WTC11 (cell line): ENCODE measurements around the gene KCNT2. TPM values are rescaled to one million over a fixed set of nuclear protein-coding genes. Genes with fewer than 3 reads are reported as not detected.

Experiments used
- ATAC-seq: fragments of 200-7000 bp; cut with Tn5 transposase; 2 replicates; pipeline ENCODE4 v1.10.0; 2021; ENCODE audit warnings: mild to moderate bottlenecking, moderate library complexity
- CTCF ChIA-PET: fragments of 300-600 bp; sonication (Branson Sonifier 250); formaldehyde crosslinking; loops from one replicate; lab custom pipeline; 2021; ENCODE audit warnings: antibody characterized with exemption; lab: Charles Lee
- POLR2A ChIA-PET: fragments of 350-600 bp; sonication (Branson Sonifier 250); formaldehyde crosslinking; loops from one replicate; lab custom pipeline; 2021; ENCODE audit warnings: antibody characterized with exemption; lab: Charles Lee
- DNase-seq: peaks from one replicate; pipeline ENCODE4 v3.0.0; 2021; ENCODE audit warnings: low spot score
- H3K27ac Mint-ChIP-seq: 2 replicates; pipeline ENCODE4 v1.8.0; 2021; ENCODE audit warnings: mixed read lengths
- H3K27me3 Mint-ChIP-seq: 2 replicates; pipeline ENCODE4 v1.8.0; 2021; ENCODE audit warnings: low read depth, mild to moderate bottlenecking, moderate library complexity, mixed read lengths
- H3K36me3 Mint-ChIP-seq: 2 replicates; pipeline ENCODE4 v1.8.0; 2021; ENCODE audit warnings: mixed read lengths
- H3K4me1 Mint-ChIP-seq: 2 replicates; pipeline ENCODE4 v1.8.0; 2022; ENCODE audit warnings: mixed read lengths
- H3K4me3 Mint-ChIP-seq: 2 replicates; pipeline ENCODE4 v1.8.0; 2021; ENCODE audit warnings: mild to moderate bottlenecking, moderate library complexity, mixed read lengths
- H3K9me3 Mint-ChIP-seq: 2 replicates; pipeline ENCODE4 v1.8.0; 2021; ENCODE audit warnings: mixed read lengths
- CREB1 ChIP-seq: sonication (generic); formaldehyde crosslinking; IDR thresholded peaks from 2 replicates; pipeline ENCODE4 v1.8.0; 2023; ENCODE audit warnings: mild to moderate bottlenecking, missing genetic modification reagents
- CREM ChIP-seq: sonication (generic); formaldehyde crosslinking; IDR thresholded peaks from 2 replicates; pipeline ENCODE4 v1.8.1; 2022; ENCODE audit warnings: mild to moderate bottlenecking, missing genetic modification reagents, moderate library complexity
- CTCF ChIP-seq: fragments of 200-600 bp; IDR thresholded peaks from 2 replicates; pipeline ENCODE4 v1.8.0; 2022; ENCODE audit warnings: antibody characterized with exemption
- E2F1 ChIP-seq: sonication (generic); formaldehyde crosslinking; IDR thresholded peaks from 2 replicates; pipeline ENCODE4 v1.8.0; 2022; ENCODE audit warnings: mild to moderate bottlenecking, missing genetic modification reagents
- E2F4 ChIP-seq: sonication (generic); formaldehyde crosslinking; IDR thresholded peaks from 2 replicates; pipeline ENCODE4 v1.8.1; 2022; ENCODE audit warnings: low read depth, mild to moderate bottlenecking, moderate library complexity, missing genetic modification reagents, borderline replicate concordance
- ELF4 ChIP-seq: sonication (generic); formaldehyde crosslinking; IDR thresholded peaks from 2 replicates; pipeline ENCODE4 v1.8.1; 2022; ENCODE audit warnings: low read depth, mild to moderate bottlenecking, moderate library complexity, missing genetic modification reagents
- EMX1 ChIP-seq: fragments of 250-450 bp; sonication (Bioruptor Pico); IDR thresholded peaks from 2 replicates; pipeline ENCODE4 v1.8.0; 2021; ENCODE audit warnings: mild to moderate bottlenecking
- FOXK1 ChIP-seq: sonication (generic); formaldehyde crosslinking; IDR thresholded peaks from 2 replicates; pipeline ENCODE4 v1.8.0; 2022; ENCODE audit warnings: mild to moderate bottlenecking, moderate library complexity, missing genetic modification reagents
- FOXP4 ChIP-seq: sonication (generic); formaldehyde crosslinking; IDR thresholded peaks from 2 replicates; pipeline ENCODE4 v1.8.0; 2022; ENCODE audit warnings: mild to moderate bottlenecking, missing genetic modification reagents
- IRF1 ChIP-seq: sonication (generic); formaldehyde crosslinking; IDR thresholded peaks from 2 replicates; pipeline ENCODE4 v1.8.0; 2023; ENCODE audit warnings: missing genetic modification reagents
- JUN ChIP-seq: sonication (generic); formaldehyde crosslinking; IDR thresholded peaks from 2 replicates; pipeline ENCODE4 v1.8.0; 2023; ENCODE audit warnings: mild to moderate bottlenecking, missing genetic modification reagents
- MXD4 ChIP-seq: fragments of 250-450 bp; sonication (Bioruptor Pico); IDR thresholded peaks from 2 replicates; pipeline ENCODE4 v1.8.0; 2021; ENCODE audit warnings: mild to moderate bottlenecking, moderate library complexity, borderline replicate concordance
- NFYB ChIP-seq: sonication (generic); formaldehyde crosslinking; conservative IDR thresholded peaks from 2 replicates; pipeline ENCODE4 v1.8.0; 2022; ENCODE audit warnings: low read depth, missing genetic modification reagents
- STAT6 ChIP-seq: sonication (generic); formaldehyde crosslinking; conservative IDR thresholded peaks from 2 replicates; pipeline ENCODE4 v1.8.1; 2023; ENCODE audit warnings: mild to moderate bottlenecking, low read depth, missing genetic modification reagents, moderate library complexity
- TCF7 ChIP-seq: sonication (generic); formaldehyde crosslinking; IDR thresholded peaks from 2 replicates; pipeline ENCODE4 v1.8.0; 2022; ENCODE audit warnings: mild to moderate bottlenecking, low read depth, missing genetic modification reagents, moderate library complexity
- TEAD1 ChIP-seq: sonication (generic); formaldehyde crosslinking; IDR thresholded peaks from 2 replicates; pipeline ENCODE4 v1.8.0; 2022; ENCODE audit warnings: mild to moderate bottlenecking, missing genetic modification reagents
- ZNF138 ChIP-seq: sonication (generic); formaldehyde crosslinking; conservative IDR thresholded peaks from 2 replicates; pipeline ENCODE4 v1.8.1; 2022; ENCODE audit warnings: mild to moderate bottlenecking, moderate library complexity, missing genetic modification reagents
- ZNF232 ChIP-seq: sonication (generic); formaldehyde crosslinking; IDR thresholded peaks from 2 replicates; pipeline ENCODE4 v1.8.0; 2022; ENCODE audit warnings: mild to moderate bottlenecking, missing genetic modification reagents
- ZNF396 ChIP-seq: fragments of 250-450 bp; sonication (Bioruptor Pico); IDR thresholded peaks from 2 replicates; pipeline ENCODE4 v1.8.0; 2021; ENCODE audit warnings: mild to moderate bottlenecking, moderate library complexity, borderline replicate concordance
- ZNF423 ChIP-seq: fragments of 250-450 bp; sonication (Bioruptor Pico); IDR thresholded peaks from 2 replicates; pipeline ENCODE4 v2.1.2; 2022; ENCODE audit warnings: mild to moderate bottlenecking, moderate library complexity
- ZNF425 ChIP-seq: fragments of 250-450 bp; sonication (Bioruptor Pico); conservative IDR thresholded peaks from 2 replicates; pipeline ENCODE4 v1.9.0; 2021; ENCODE audit warnings: mild to moderate bottlenecking
- ZNF512 ChIP-seq: sonication (generic); formaldehyde crosslinking; IDR thresholded peaks from 2 replicates; pipeline ENCODE4 v1.8.1; 2022; ENCODE audit warnings: missing genetic modification reagents, borderline replicate concordance
- total RNA-seq: library from RNA; stranded (reverse); gene quantifications from 3 replicates; pipeline ENCODE4 v1.2.3, GENCODE V29; 2021

Gene KCNT2
- total RNA-seq, 1 experiment from 2014 or later, result 11.6 TPM

GRCh38 chr1:196501760-196502428, 106.3 kb downstream of the KCNT2 start:
- ChIA-PET POLR2A (no interaction called here), CTCF (no interaction called here)
- Mint-ChIP-seq H3K4me3 (no peak overlapping the region), H3K27ac (no peak overlapping the region), H3K4me1 (peaks cover 14% of the 10 kb centered on the region), H3K9me3 (peaks cover 11% of the 10 kb centered on the region; the same call in 1 of the 2 replicates), H3K36me3 (peaks cover 14% of the 10 kb centered on the region), H3K27me3 (no peaks in the 10 kb centered on the region)
- DNase-seq (no peak), ATAC-seq (no peak)
- TF ChIP-seq JUN (no peak), STAT6 (CRISPR knock-in tag) (no peak), CREM (CRISPR knock-in tag) (no peak), NFYB (CRISPR knock-in tag) (no peak), ZNF425 (CRISPR knock-in tag) (no peak), EMX1 (CRISPR knock-in tag) (no peak), CTCF (no peak), MXD4 (no peak), ZNF396 (no peak), ZNF423 (CRISPR knock-in tag) (no peak), FOXK1 (no peak), E2F4 (CRISPR knock-in tag) (no peak), IRF1 (CRISPR knock-in tag) (no peak)

GRCh38 chr1:196497817-196498216, 110.4 kb downstream of the KCNT2 start:
- Mint-ChIP-seq H3K27me3 (no peaks in the 10 kb centered on the region), H3K9me3 (no peaks in the 10 kb centered on the region), H3K36me3 (no peaks in the 10 kb centered on the region), H3K4me3 (no peak overlapping the region), H3K4me1 (peaks cover 14% of the 10 kb centered on the region), H3K27ac (no peak overlapping the region)
- CTCF ChIA-PET, result no interaction called here
- ATAC-seq (no peak), DNase-seq (no peak)
- POLR2A ChIA-PET, result no interaction called here
- TF ChIP-seq MXD4, result no peak
- no peak for TF ChIP-seq ZNF232
- TF ChIP-seq CREB1 (CRISPR knock-in tag), result no peak
- no peak for TF ChIP-seq TEAD1 (CRISPR knock-in tag)
- TF ChIP-seq ELF4 (CRISPR knock-in tag), result no peak
- TF ChIP-seq TCF7 (CRISPR knock-in tag), result no peak
- no peak for TF ChIP-seq ZNF138
- no peak for TF ChIP-seq ZNF512 (CRISPR knock-in tag)
- TF ChIP-seq EMX1 (CRISPR knock-in tag), result no peak
- no peak for TF ChIP-seq E2F1
- no peak for TF ChIP-seq FOXP4 (CRISPR knock-in tag)
